ENCODE results near the gene TNFRSF1B.

Gene TNFRSF1B

GRCh38 chr1:12136916-12137610 lies 29.7 kb upstream of the TNFRSF1B start:
- H3K36me3 ChIP-seq (ENCODE audit: low read depth), result no peaks in the 10 kb centered on the region
- no peaks in the 10 kb centered on the region for H3K9me3 ChIP-seq (ENCODE audit: severe bottlenecking)
- DNase-seq (ENCODE audit: low spot score), result no peak
- no peak for ATAC-seq (ENCODE audit: low read depth)
- no peaks in the 10 kb centered on the region for H3K27me3 ChIP-seq (ENCODE audit: insufficient read depth, poor library complexity, severe bottlenecking)
- no peak overlapping the region for H3K4me3 ChIP-seq (ENCODE audit: severe bottlenecking)
- H3K27ac ChIP-seq (ENCODE audit: poor library complexity, severe bottlenecking), result no peak overlapping the region
- no peak for TF ChIP-seq CTCF (IDR thresholded peaks at IDR 0.05; ENCODE audit: poor library complexity, severe bottlenecking)
- H3K4me1 ChIP-seq (ENCODE audit: insufficient read depth, poor library complexity, severe bottlenecking), result peaks cover 10% of the 10 kb centered on the region

GRCh38 chr1:12138196-12139168 lies 28.3 kb upstream of the TNFRSF1B start:
- Histone ChIP-seq H3K27ac (ENCODE audit: poor library complexity, severe bottlenecking) (no peak overlapping the region), H3K4me3 (ENCODE audit: severe bottlenecking) (no peak overlapping the region), H3K36me3 (ENCODE audit: low read depth) (no peaks in the 10 kb centered on the region), H3K9me3 (ENCODE audit: severe bottlenecking) (no peaks in the 10 kb centered on the region), H3K27me3 (ENCODE audit: insufficient read depth, poor library complexity, severe bottlenecking) (no peaks in the 10 kb centered on the region), H3K4me1 (ENCODE audit: insufficient read depth, poor library complexity, severe bottlenecking) (peaks cover 5% of the 10 kb centered on the region)
- DNase-seq (ENCODE audit: low spot score), result no peak
- TF ChIP-seq CTCF (IDR thresholded peaks at IDR 0.05; ENCODE audit: poor library complexity, severe bottlenecking), result no peak
- no peak for ATAC-seq (ENCODE audit: low read depth)

- no peak overlapping the region for H3K4me3 ChIP-seq (ENCODE audit: severe bottlenecking)
- no peaks in the 10 kb centered on the region for H3K27me3 ChIP-seq (ENCODE audit: insufficient read depth, poor library complexity, severe bottlenecking)
- no peak for TF ChIP-seq CTCF (IDR thresholded peaks at IDR 0.05; ENCODE audit: poor library complexity, severe bottlenecking)
- no peaks in the 10 kb centered on the region for H3K36me3 ChIP-seq (ENCODE audit: low read depth)
- no peak for DNase-seq (ENCODE audit: low spot score)
- H3K9me3 ChIP-seq (ENCODE audit: severe bottlenecking), result no peaks in the 10 kb centered on the region
- ATAC-seq (ENCODE audit: low read depth), result no peak
- H3K4me1 ChIP-seq (ENCODE audit: insufficient read depth, poor library complexity, severe bottlenecking), result peaks cover 12% of the 10 kb centered on the region
- H3K27ac ChIP-seq (ENCODE audit: poor library complexity, severe bottlenecking), result no peak overlapping the region
Measured at GRCh38 chr1:12140016-12140415, 26.8 kb upstream of the TNFRSF1B start.

GRCh38 chr1:12140515-12141162 lies 26.2 kb upstream of the TNFRSF1B start:
- no peaks in the 10 kb centered on the region for H3K27me3 ChIP-seq (ENCODE audit: insufficient read depth, poor library complexity, severe bottlenecking)
- no peaks in the 10 kb centered on the region for H3K36me3 ChIP-seq (ENCODE audit: low read depth)
- no peak for ATAC-seq (ENCODE audit: low read depth)
- no peak overlapping the region for H3K27ac ChIP-seq (ENCODE audit: poor library complexity, severe bottlenecking)
- H3K4me3 ChIP-seq (ENCODE audit: severe bottlenecking), result no peak overlapping the region
- peaks cover 12% of the 10 kb centered on the region for H3K4me1 ChIP-seq (ENCODE audit: insufficient read depth, poor library complexity, severe bottlenecking)
- DNase-seq (ENCODE audit: low spot score), result no peak
- H3K9me3 ChIP-seq (ENCODE audit: severe bottlenecking), result no peaks in the 10 kb centered on the region
- no peak for TF ChIP-seq CTCF (IDR thresholded peaks at IDR 0.05; ENCODE audit: poor library complexity, severe bottlenecking)

Measured in RWPE2 (cell line).